ENCODE data around the gene TRMT11. TPM values are rescaled to one million over a fixed set of nuclear protein-coding genes. Genes with fewer than 3 reads are reported as not detected.
"Not testable (repeated sequence)": the region's sequence is repeated elsewhere in the genome, so short reads cannot be mapped to it uniquely, and the experiment has no call there.

TRMT11 gene
- polyA plus RNA-seq, 3 donors from 2014 or later, result 3.0 to 6.0 (median 4.2) TPM

DNA sequence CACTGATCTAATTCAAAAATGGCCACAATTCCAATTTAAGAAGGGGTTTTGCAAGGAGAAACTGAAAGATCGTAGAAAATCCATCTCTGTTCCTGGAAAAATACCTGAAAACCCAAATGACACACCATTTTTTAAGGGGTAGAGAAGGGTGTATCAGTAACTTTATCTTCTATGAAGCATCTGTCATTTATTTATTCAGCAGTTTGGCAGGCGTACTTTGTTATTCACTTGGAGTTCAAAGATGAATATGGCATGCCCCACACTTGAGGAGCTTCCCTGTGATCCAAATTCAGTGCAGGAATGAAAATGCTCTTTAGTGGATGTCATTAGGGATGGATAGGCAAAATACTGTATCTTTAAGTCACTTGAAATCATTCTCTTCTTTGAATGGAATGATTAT lies 22.5 kb upstream of the TRMT11 start:
- H3K4me1 Mint-ChIP-seq, result peaks cover 0 to 36% of the 10 kb centered on the region in 2 donors

DNA sequence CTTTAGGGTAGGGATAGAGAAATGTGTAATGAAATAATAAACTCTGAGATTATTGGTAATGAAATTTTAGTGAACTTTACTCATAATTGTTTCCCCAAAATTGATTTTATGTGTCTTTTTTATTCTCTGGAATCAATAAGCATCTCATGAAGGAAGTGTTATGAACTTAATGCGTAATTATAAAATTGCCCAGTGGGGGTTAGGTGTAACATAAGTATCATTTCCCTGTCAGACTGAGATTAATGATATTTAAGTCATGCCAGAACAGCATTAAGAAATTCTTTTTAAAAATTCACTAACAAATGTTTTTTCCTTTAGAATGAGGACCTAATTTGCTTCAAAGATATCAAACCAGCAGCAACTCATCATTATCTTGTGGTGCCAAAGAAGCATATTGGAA lies 19.8 kb upstream of the TRMT11 start:
- no peak overlapping the region for H3K4me3 Mint-ChIP-seq
- H3K27me3 Mint-ChIP-seq (ENCODE audit: low read depth in 3 of 3), result no peaks in the 10 kb centered on the region
- H3K4me1 Mint-ChIP-seq, result peaks cover 0 to 42% of the 10 kb centered on the region in 2 donors
- H3K27ac Mint-ChIP-seq, result peak overlapping the region in 1 of 6 donors; percentile 30
- H3K9me3 Mint-ChIP-seq, result no peaks in the 10 kb centered on the region
- H3K36me3 Mint-ChIP-seq, result peaks cover 10 to 17% (median 12%) of the 10 kb centered on the region in 3 donors
- no peak for DNase-seq

More for the DNA sequence above, 22.5 kb upstream of the TRMT11 start:
- H3K9me3 Mint-ChIP-seq, result no peaks in the 10 kb centered on the region
- no peaks in the 10 kb centered on the region for H3K27me3 Mint-ChIP-seq (ENCODE audit: low read depth in 3 of 3)
- no peak overlapping the region for H3K27ac Mint-ChIP-seq
- DNase-seq, result no peak
- H3K4me3 Mint-ChIP-seq, result no peak overlapping the region
- H3K36me3 Mint-ChIP-seq, result peaks cover 6 to 17% (median 12%) of the 10 kb centered on the region in 3 donors

DNA sequence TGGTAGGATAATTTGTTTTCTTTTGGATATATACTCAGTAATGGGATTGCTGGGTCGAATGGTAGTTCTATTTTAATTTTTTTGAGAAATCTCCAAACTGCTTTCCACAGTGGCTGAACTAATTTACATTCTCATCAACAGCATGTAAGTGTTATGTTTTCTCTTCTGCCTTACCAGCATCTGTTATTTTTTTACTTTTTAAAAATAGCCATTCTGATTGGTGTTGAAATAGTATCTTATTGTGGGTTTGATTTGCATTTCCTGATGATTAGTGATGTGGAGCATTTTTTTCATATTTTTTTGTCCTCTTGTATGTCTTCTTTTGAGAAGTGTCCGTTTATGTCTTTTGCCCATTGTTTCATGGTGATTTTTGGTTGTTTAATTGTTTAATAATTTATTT lies 17.8 kb upstream of the TRMT11 start:
- Mint-ChIP-seq H3K27me3 (ENCODE audit: low read depth in 3 of 3) (no peaks in the 10 kb centered on the region), H3K9me3 (no peaks in the 10 kb centered on the region), H3K4me1 (peaks cover 0 to 35% of the 10 kb centered on the region in 2 donors), H3K27ac (peak overlapping the region in 1 of 6 donors; percentile 50), H3K36me3 (peaks cover 12 to 17% (median 14%) of the 10 kb centered on the region in 3 donors), H3K4me3 (no peak overlapping the region)
- DNase-seq, result no peak

DNA sequence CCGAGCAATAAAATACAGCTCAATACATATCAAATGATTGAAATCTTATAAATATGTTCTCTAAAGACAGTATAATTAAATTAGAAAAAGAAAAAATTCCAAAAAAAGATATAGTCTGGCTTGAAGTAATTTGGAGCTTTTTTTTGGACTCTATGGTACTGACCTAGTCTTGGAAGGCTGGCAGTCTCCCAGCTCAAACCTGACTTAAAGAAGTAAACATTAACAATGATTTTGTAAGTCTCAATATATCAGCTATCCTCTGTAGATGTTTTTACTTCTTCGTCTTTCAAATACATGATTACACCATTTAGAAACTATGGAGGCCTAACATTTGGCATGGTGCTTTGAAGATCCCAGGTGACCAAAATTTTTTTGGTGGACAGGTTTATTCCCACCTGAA lies 15.6 kb upstream of the TRMT11 start:
- DNase-seq, result no peak
- peaks cover 0 to 28% of the 10 kb centered on the region in 2 donors for H3K4me1 Mint-ChIP-seq
- H3K4me3 Mint-ChIP-seq, result no peak overlapping the region
- peak overlapping the region in 2 of 6 donors; percentile 28 to 65 for H3K27ac Mint-ChIP-seq
- no peaks in the 10 kb centered on the region for H3K9me3 Mint-ChIP-seq
- H3K36me3 Mint-ChIP-seq, result peaks cover 16 to 22% (median 17%) of the 10 kb centered on the region in 3 donors
- no peaks in the 10 kb centered on the region for H3K27me3 Mint-ChIP-seq (ENCODE audit: low read depth in 3 of 3)

DNA sequence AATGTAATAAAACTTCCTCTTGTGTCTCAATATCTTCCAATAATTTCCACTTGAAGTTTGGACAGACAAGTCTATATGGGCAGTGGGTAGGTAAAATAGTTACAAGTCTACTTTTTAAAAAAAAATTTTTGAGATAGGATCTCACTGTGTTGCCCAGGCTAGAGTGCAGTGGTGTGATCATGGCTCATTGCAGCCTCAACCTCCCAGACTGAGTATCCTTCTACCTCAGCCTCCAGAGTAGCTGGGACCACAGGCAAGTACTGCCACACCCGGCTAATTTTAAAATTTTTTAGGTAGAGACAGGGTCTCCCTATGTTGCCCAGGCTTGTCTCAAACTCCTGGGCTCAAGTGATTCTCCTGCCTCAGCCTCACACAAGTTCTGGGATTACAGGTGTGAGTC lies 13.9 kb upstream of the TRMT11 start:
- peaks cover 0 to 19% of the 10 kb centered on the region in 2 donors for H3K4me1 Mint-ChIP-seq
- not testable (repeated sequence) for H3K27me3 Mint-ChIP-seq (ENCODE audit: low read depth in 3 of 3); H3K27ac Mint-ChIP-seq; H3K4me3 Mint-ChIP-seq; DNase-seq; H3K9me3 Mint-ChIP-seq
- H3K36me3 Mint-ChIP-seq, result peaks cover 12 to 27% (median 15%) of the 10 kb centered on the region in 3 donors

DNA sequence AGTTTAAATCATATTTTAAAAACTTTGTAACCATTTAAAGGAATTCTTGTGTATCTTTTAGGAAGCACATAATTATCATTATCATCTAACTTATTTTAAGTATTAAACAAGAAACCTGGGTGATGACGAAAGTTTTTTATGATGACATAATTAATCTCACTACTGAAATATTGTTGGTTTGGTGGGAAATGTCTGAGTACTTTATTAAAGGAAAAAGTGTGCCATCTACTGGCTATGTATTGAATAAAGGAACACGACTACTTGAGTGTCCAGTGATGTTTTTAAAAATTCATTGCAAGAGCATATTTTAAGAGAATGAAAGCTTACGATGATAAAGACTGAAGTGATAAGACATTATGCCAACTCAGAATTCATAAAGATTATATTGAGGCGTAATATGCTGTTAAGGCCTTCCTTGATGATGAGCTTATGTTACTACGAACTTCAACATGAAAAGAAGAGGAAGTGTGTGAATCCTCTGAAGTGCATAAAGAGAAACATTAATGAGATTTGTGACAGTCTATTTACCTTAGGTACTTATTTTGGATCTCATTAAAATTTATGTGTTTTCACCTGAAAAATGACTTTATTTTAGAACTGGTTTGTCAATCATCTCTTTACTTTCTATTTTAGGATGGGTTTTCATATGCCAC lies 12.0 kb upstream of the TRMT11 start:
- peak overlapping the region in 3 of 6 donors; percentile 31 to 63 (median 59) for H3K27ac Mint-ChIP-seq
- peaks cover 13 to 22% (median 13%) of the 10 kb centered on the region in 3 donors for H3K36me3 Mint-ChIP-seq
- DNase-seq, result peak; percentile 26 to 41 (median 28)
- H3K4me1 Mint-ChIP-seq, result peaks cover 0 to 6% of the 10 kb centered on the region in 2 donors
- no peaks in the 10 kb centered on the region for H3K27me3 Mint-ChIP-seq (ENCODE audit: low read depth in 3 of 3)
- H3K4me3 Mint-ChIP-seq, result no peak overlapping the region
- H3K9me3 Mint-ChIP-seq, result no peaks in the 10 kb centered on the region

DNA sequence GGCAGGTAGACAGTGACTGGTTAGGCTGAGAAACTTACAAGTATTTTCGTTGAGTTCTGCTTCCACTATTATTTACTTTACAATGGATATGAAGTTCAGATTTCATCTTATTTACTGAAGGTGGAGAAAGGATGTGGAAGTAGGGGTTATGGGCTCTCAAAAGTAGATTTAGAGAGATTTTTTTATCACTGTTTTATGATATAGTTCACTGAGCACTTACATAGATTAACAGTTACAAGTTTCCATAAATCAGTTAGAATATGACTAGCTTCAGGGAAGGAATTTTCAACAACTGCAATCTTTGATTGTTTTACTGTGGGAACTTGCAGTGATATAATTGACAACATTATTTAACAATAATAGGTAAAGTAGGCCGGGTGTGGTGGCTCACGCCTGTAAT lies 7.2 kb upstream of the TRMT11 start:
- no peaks in the 10 kb centered on the region for H3K27me3 Mint-ChIP-seq (ENCODE audit: low read depth in 3 of 3)
- no peak overlapping the region for H3K4me3 Mint-ChIP-seq
- H3K36me3 Mint-ChIP-seq, result peaks cover 13 to 15% (median 13%) of the 10 kb centered on the region in 3 donors
- no peak overlapping the region for H3K27ac Mint-ChIP-seq
- no peaks in the 10 kb centered on the region for H3K4me1 Mint-ChIP-seq
- DNase-seq, result no peak
- no peaks in the 10 kb centered on the region for H3K9me3 Mint-ChIP-seq

DNA sequence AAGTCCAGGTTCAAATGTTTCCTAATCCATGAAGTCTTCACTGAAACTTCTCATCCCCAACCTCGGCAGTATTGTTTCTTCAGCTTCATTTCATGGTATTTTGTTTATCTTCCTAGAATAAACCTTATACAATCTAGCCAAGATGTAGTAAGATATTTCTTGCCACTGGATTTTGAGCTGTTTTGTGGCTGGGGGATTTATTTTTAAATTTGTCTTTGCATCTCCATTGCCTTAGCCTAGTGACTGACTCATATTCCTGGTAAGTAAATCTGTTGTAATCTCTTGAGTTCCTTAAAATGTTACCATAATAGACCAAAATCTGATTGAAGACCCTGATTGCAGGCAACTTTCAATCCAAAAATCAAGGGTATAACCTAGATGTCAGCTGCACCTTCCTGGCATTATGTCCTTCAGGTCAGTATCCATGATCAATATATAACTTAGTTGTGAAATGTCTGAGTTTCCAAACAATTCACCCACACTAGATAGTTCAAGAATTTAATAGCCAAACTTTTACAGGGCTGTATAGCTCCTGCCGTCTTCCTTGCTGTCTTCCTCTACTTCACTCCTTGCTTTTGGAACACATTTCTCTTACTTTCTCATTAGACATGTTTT lies 4.7 kb upstream of the TRMT11 start:
- Mint-ChIP-seq H3K27ac (no peak overlapping the region), H3K9me3 (no peaks in the 10 kb centered on the region), H3K36me3 (peaks cover 9 to 13% (median 11%) of the 10 kb centered on the region in 3 donors), H3K27me3 (ENCODE audit: low read depth in 3 of 3) (no peaks in the 10 kb centered on the region), H3K4me3 (no peak overlapping the region), H3K4me1 (no peaks in the 10 kb centered on the region)
- no peak for DNase-seq

DNA sequence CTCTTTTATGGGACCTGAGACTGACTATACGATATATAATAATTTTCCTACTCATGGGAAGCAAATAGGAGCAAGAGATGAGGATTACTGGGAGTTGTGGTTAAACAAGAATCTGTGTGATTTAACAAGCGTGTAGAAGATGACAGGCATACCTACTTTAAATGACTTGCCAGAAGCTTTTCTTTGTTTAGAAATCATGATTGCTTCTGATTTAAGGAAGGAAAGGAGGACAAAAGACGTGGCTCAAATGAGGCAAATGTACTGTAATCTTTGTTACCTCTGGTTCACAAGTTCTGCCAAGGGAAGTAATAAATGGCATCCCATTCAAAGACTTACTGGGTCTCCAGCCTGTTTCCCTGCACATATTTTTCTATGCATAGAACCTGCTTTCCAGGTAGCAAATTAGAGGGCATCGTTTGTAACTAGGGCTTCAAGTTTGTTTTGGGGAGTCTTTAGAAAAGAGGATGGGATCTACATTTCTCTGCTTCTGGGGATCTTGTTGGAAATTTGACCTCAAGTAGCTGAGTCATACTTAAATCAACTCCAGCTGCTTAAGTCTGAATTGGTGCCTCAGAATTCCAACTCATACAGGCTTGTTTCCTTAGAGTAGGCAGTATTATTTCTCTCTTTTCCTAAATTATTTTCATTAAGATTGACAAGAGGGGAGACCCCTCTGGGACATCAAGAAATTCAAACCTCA lies 2.9 kb upstream of the TRMT11 start:
- Mint-ChIP-seq H3K4me1 (no peaks in the 10 kb centered on the region), H3K27ac (no peak overlapping the region), H3K9me3 (no peaks in the 10 kb centered on the region), H3K36me3 (peaks cover 5 to 7% (median 7%) of the 10 kb centered on the region in 3 donors), H3K4me3 (no peak overlapping the region), H3K27me3 (ENCODE audit: low read depth in 3 of 3) (no peaks in the 10 kb centered on the region)
- no peak for DNase-seq

DNA sequence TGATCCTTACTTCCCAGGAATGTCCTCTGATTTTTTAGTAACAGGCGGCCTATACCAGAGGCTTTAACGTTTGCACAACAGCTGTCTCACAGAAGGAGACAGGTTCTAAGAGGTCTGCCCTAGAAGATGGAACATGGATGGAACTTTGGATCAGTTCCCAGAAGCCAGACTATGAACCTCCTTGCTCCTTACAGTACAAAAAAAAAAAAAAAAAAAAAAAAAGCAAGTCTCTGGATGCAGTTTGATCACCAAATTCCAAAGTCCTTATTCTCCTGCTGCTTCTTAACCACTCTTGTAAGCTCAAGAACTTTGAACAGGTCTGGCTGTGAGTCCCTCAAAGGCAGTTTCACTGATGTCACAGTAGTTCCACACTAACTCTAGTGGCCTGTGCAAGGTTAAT lies 2.0 kb upstream of the TRMT11 start:
- Mint-ChIP-seq H3K4me1 (no peaks in the 10 kb centered on the region), H3K27ac (no peak overlapping the region), H3K4me3 (no peak overlapping the region), H3K9me3 (no peaks in the 10 kb centered on the region), H3K36me3 (no peaks in the 10 kb centered on the region), H3K27me3 (ENCODE audit: low read depth in 3 of 3) (no peaks in the 10 kb centered on the region)
- DNase-seq, result no peak

DNA sequence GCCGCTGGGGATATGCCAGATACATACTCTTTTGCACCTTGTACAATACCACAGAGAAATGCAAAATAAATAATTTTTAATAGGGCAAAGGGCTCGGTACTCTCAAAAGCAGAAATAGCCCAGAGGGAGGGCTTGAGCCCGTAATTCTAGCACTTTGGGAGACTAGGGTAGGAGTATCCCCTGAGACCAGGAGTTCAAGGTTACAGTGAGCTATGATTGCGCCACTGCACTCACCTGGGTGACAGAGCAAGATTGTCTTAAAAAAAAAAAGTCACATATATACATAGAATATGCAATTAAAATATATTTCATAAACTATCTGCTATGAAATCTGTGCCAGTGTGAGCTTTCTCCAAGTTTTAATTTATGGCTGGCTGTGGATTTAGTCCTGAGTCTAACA lies 818 bp upstream of the TRMT11 start:
- Mint-ChIP-seq H3K27me3 (ENCODE audit: low read depth in 3 of 3) (no peaks in the 10 kb centered on the region), H3K4me3 (peak overlapping the region in 4 of 5 donors; percentile 3 to 42 (median 29)), H3K9me3 (no peaks in the 10 kb centered on the region), H3K27ac (no peak overlapping the region), H3K4me1 (peaks cover 0 to 5% of the 10 kb centered on the region in 2 donors), H3K36me3 (no peaks in the 10 kb centered on the region)
- DNase-seq, result no peak

DNA sequence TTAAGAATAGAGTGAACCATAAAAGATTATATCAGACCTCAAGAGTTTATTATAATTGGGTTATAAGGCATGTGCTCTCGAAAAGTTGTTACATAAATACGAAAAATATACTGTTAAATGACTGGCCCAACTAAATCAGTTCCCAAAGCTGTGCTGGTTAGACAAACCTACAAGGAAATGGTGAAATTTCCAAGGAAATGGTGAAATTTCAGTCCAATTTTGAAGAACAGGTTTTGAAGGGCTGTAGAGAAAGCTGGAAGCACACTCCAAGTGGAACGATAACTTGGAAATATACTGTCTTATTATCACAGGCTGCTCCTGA lies 400 bp upstream of the TRMT11 start:
- no peak for DNase-seq
- Mint-ChIP-seq H3K9me3 (no peaks in the 10 kb centered on the region), H3K4me3 (no peak overlapping the region), H3K27ac (no peak overlapping the region), H3K27me3 (ENCODE audit: low read depth in 3 of 3) (no peaks in the 10 kb centered on the region), H3K36me3 (no peaks in the 10 kb centered on the region), H3K4me1 (peaks cover 0 to 5% of the 10 kb centered on the region in 2 donors)

DNA sequence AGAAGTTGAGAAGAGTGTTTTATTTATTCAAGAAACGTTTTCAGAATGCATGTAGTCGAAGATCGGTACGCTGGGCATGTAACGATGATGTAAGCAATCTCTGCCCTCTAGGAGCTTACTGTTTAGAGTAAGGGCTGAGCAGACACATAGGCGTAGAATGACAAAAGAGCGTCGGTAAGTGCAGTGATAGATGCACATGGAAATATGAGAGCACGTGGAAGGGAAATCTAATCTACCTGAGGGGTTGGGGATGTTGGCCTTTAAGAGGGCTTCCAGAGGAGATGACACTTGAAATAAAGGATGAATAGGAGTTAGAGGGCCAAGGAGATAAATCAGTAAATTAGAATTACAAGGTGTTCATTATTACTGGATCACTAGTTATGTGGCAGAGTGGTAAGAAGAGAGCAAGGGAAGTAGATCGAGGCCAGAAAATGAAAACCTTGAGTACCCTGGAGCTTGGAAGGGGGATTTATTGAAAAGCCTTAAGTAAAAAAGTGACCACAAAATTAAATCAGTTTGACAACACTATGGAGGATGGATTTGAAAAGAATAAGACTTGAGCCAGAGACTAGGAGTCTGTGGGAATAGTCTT lies 782 bp downstream of the TRMT11 start:
- H3K36me3 Mint-ChIP-seq, result no peaks in the 10 kb centered on the region
- peaks cover 0 to 5% of the 10 kb centered on the region in 2 donors for H3K4me1 Mint-ChIP-seq

DNA sequence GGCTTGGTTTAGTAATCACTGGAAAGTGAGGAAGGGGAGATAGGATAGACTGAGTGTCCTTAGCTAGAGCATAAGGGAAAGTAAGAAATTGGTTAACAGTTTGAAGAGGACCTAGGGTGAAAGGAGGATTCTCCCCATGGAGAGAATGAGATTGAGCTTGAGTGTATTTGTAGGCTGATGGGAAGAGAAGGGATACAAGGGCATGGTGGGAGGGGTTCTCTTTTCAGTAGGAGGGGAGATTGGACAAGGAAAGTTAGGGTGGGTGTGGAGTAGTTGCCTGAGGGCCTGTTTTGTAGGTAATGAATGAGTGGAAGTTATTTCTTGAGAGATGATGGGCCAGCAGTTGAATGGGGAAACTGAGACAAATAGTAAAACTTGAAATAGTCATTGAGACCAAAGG lies 1.9 kb downstream of the TRMT11 start:
- DNase-seq, result no peak
- H3K4me1 Mint-ChIP-seq, result peaks cover 0 to 5% of the 10 kb centered on the region in 2 donors
- H3K27ac Mint-ChIP-seq, result no peak overlapping the region

More for the DNA sequence above, 782 bp downstream of the TRMT11 start:
- no peak for DNase-seq
- Mint-ChIP-seq H3K27me3 (ENCODE audit: low read depth in 3 of 3) (no peaks in the 10 kb centered on the region), H3K4me3 (no peak overlapping the region), H3K27ac (no peak overlapping the region), H3K9me3 (no peaks in the 10 kb centered on the region)

More for the DNA sequence above, 1.9 kb downstream of the TRMT11 start:
- no peaks in the 10 kb centered on the region for H3K36me3 Mint-ChIP-seq
- no peak overlapping the region for H3K4me3 Mint-ChIP-seq
- H3K9me3 Mint-ChIP-seq, result no peaks in the 10 kb centered on the region
- no peaks in the 10 kb centered on the region for H3K27me3 Mint-ChIP-seq (ENCODE audit: low read depth in 3 of 3)
